GM12878 (cell line): ENCODE data around the gene WTIP. TPM values are rescaled to one million over a fixed set of nuclear protein-coding genes. Genes with fewer than 3 reads are reported as not detected.

Source experiments
- ATAC-seq: fragments of 200-7000 bp; cut with Tn5 transposase; 3 replicates; pipeline ENCODE4 v1.9.1; 2020; ENCODE audit warnings: mild to moderate bottlenecking, moderate library complexity
- BruUV-seq: library from RNA; stranded (reverse); fragments of 400-500 nt; replicated peaks from 2 replicates; lab custom pipeline; 2021; lab: Mats Ljungman, UMichigan
- CTCF ChIA-PET: fragments of 300-600 bp; sonication (Branson Sonifier 250); formaldehyde crosslinking; extraction: SDS; loops from one replicate; lab custom pipeline; 2021; ENCODE audit warnings: inconsistent platforms; lab: Yijun Ruan, JAX
- POLR2A ChIA-PET: fragments of 350-600 bp; formaldehyde crosslinking; extraction: SDS; loops from one replicate; lab custom pipeline; 2021; ENCODE audit warnings: inconsistent platforms; lab: Charles Lee
- RAD21 ChIA-PET: fragments of 300-600 bp; sonication (Branson Sonifier 250); formaldehyde crosslinking; loops from one replicate; lab custom pipeline; 2023; ENCODE audit warnings: antibody characterized with exemption; ENCODE audit not compliant: unreplicated experiment; lab: Charles Lee
- SMC1A ChIA-PET: fragments of 300-600 bp; sonication (Branson Sonifier 250); formaldehyde crosslinking; loops from one replicate; lab custom pipeline; 2023; ENCODE audit not compliant: unreplicated experiment, uncharacterized antibody; lab: Charles Lee
- DNase-seq: peaks from one replicate; pipeline ENCODE4 v3.0.0-alpha.2; 2011; ENCODE audit warnings: low read depth, low spot score
- FAIRE-seq: peaks from 3 replicates; lab custom pipeline; 2011; peaks lifted over from hg19 to GRCh38; lab: Jason Lieb, UNC
- H2AFZ ChIP-seq: 2 replicates; pipeline ENCODE4 v1.6.0; 2011; ENCODE audit warnings: low read depth, low read length, control low read depth; ENCODE audit not compliant: control insufficient read depth
- H3K27ac ChIP-seq: 2 replicates; pipeline ENCODE4 v1.5.1; 2011; ENCODE audit warnings: control low read depth; ENCODE audit not compliant: control insufficient read depth, insufficient read depth
- H3K27me3 ChIP-seq, 2 experiments: replicated peaks in 1 of 2; 2 replicates each; pipeline versions ENCODE4 v1.6.0 to v1.6.1; 2011; ENCODE audit warnings: low read length in 1 of 2; ENCODE audit not compliant: control insufficient read depth in 2 of 2, insufficient read depth in 2 of 2
- H3K36me3 ChIP-seq, 2 experiments: 2 replicates each; pipeline ENCODE4 v1.5.1; 2011; ENCODE audit warnings: low read length in 1 of 2; ENCODE audit not compliant: control insufficient read depth in 2 of 2, insufficient read depth in 2 of 2
- H3K4me1 ChIP-seq: 2 replicates; pipeline ENCODE4 v1.6.1; 2011; ENCODE audit warnings: mild to moderate bottlenecking, low read length, moderate library complexity, mixed read lengths; ENCODE audit not compliant: control insufficient read depth, insufficient read depth
- H3K4me2 ChIP-seq: 2 replicates; pipeline ENCODE4 v1.6.0; 2011; ENCODE audit warnings: control low read depth; ENCODE audit not compliant: control insufficient read depth, insufficient read depth
- H3K4me3 ChIP-seq: fragments of 200-600 bp; sonication (generic); 2 replicates; pipeline ENCODE4 v1.5.1; 2016
- H3K79me2 ChIP-seq: 2 replicates; pipeline ENCODE4 v1.6.0; 2011; ENCODE audit warnings: low read length; ENCODE audit not compliant: control insufficient read depth, insufficient read depth
- H3K9ac ChIP-seq: 2 replicates; pipeline ENCODE4 v1.8.0; 2011; ENCODE audit warnings: low read length, control low read depth, mixed read lengths; ENCODE audit not compliant: control insufficient read depth, insufficient read depth
- H3K9me3 ChIP-seq: replicated peaks from 3 replicates; pipeline ENCODE4 v1.5.1; 2011; ENCODE audit warnings: mild to moderate bottlenecking, low read length; ENCODE audit not compliant: control insufficient read depth, insufficient read depth
- H4K20me1 ChIP-seq: 2 replicates; pipeline ENCODE4 v1.6.0; 2011; ENCODE audit not compliant: control insufficient read depth, insufficient read depth
- ATF3 ChIP-seq: IDR thresholded peaks from 2 replicates; pipeline ENCODE4 v1.6.1; 2011; ENCODE audit warnings: low read depth, mild to moderate bottlenecking, low read length, moderate library complexity, borderline replicate concordance; ENCODE audit errors: extremely low read depth
- BCL11A ChIP-seq: IDR thresholded peaks from 2 replicates; pipeline ENCODE4 v1.6.1; 2011; ENCODE audit warnings: low read depth, low read length
- CBFB ChIP-seq: IDR thresholded peaks from 2 replicates; pipeline ENCODE4 v1.6.1; 2016; ENCODE audit warnings: antibody characterized with exemption, low read depth
- CBX3 ChIP-seq: fragments of 200-600 bp; sonication (generic); IDR thresholded peaks from 2 replicates; pipeline ENCODE4 v1.6.1; 2016; ENCODE audit warnings: low read depth, borderline replicate concordance
- CUX1 ChIP-seq: IDR thresholded peaks from 2 replicates; pipeline ENCODE4 v1.6.1; 2012; ENCODE audit warnings: improper control_type of control experiment, low read depth, low read length; ENCODE audit not compliant: insufficient replicate concordance
- EED ChIP-seq: sonication (generic); IDR thresholded peaks from 2 replicates; pipeline ENCODE4 v1.6.1; 2016; ENCODE audit warnings: antibody characterized with exemption, low read depth
- MAX ChIP-seq: IDR thresholded peaks from 2 replicates; pipeline ENCODE4 v1.6.1; 2012; ENCODE audit warnings: low read depth, low read length, improper control_type of control experiment
- NRF1 ChIP-seq: conservative IDR thresholded peaks from 2 replicates; pipeline ENCODE4 v1.6.1; 2011; ENCODE audit warnings: mild to moderate bottlenecking, low read depth, low read length, improper control_type of control experiment
- POLR2AphosphoS2 ChIP-seq: IDR thresholded peaks from 2 replicates; pipeline ENCODE4 v1.6.1; 2011; ENCODE audit warnings: low read depth, mild to moderate bottlenecking, low read length, improper control_type of control experiment, moderate library complexity
- RELB ChIP-seq: fragments of 450-650 bp; IDR thresholded peaks from 2 replicates; pipeline ENCODE4 v1.6.1; 2017; ENCODE audit warnings: low read depth, mild to moderate bottlenecking, moderate library complexity
- STAT3 ChIP-seq: IDR thresholded peaks from 2 replicates; pipeline ENCODE4 v1.6.1; 2011; ENCODE audit warnings: low read depth, low read length, improper control_type of control experiment
- TCF3 ChIP-seq: IDR thresholded peaks from 2 replicates; pipeline ENCODE4 v1.6.1; 2012; ENCODE audit warnings: low read depth, mild to moderate bottlenecking, low read length, borderline replicate concordance; ENCODE audit not compliant: insufficient read depth
- ZBED1 ChIP-seq: IDR thresholded peaks from 2 replicates; pipeline ENCODE4 v1.6.1; 2016; ENCODE audit warnings: borderline replicate concordance
- ZBTB4 ChIP-seq: fragments of 450-650 bp; formaldehyde crosslinking; IDR thresholded peaks from 2 replicates; pipeline ENCODE4 v1.4.0; 2022; ENCODE audit warnings: mild to moderate bottlenecking, moderate library complexity
- WGBS: methylation state at CpG from one replicate; pipeline ENCODE4 v1.1.6; 2016; ENCODE audit warnings: low lambda C conversion rate; ENCODE audit not compliant: insufficient replicate concordance, insufficient coverage; ENCODE audit errors: missing lambda C conversion rate; 5-methylcytosine and 5-hydroxymethylcytosine counted together
- in situ Hi-C: fragments of 300-500 bp; cut with MboI; formaldehyde crosslinking; loops from 9 replicates; pipeline ENCODE4 v1.14.3; 2018; ENCODE audit warnings: mixed read lengths
- intact Hi-C: fragments of 100-400 bp; cut with micrococcal nuclease; formaldehyde crosslinking; loops from one replicate; pipeline ENCODE4 v1.14.2; 2022; ENCODE audit not compliant: unreplicated experiment
- polyA plus RNA-seq, 11 experiments: library from polyadenylated mRNA; depleted of rRNA in 4 of 11; unstranded in 6 of 11; stranded (reverse) in 5 of 11; fragments of >200 nt; fragmentation: Nextera tagmentation in 4 of 11; fragmentation: Illumina TruSeq in 1 of 11; extraction: Ambion mirVana in 4 of 11; extraction: Trizol in 1 of 11; gene quantifications; 1 replicate in 1 of 11; 2 replicates in 10 of 11; pipeline versions ENCODE4 v1.2.1 to v1.2.3, GENCODE V29; 2011 to 2016; ENCODE audit warnings: inconsistent platforms in 2 of 11, missing spikeins in 2 of 11, low read depth in 1 of 11
- total RNA-seq, 4 experiments: library from RNA; depleted of rRNA in 3 of 4; stranded (reverse); fragments of >200 nt in 3 of 4; fragmentation: Illumina TruSeq in 1 of 4; extraction: Trizol in 1 of 4; gene quantifications; 2 replicates each; pipeline versions ENCODE4 v1.2.1 to v1.2.3, GENCODE V29; 2013 to 2021

The WTIP gene
- total and polyA plus RNA-seq, 10 of the 15 experiments (the other 5 are each of a cell fraction or from before 2014, with no cell fraction given): 0.06 to 0.77 (median 0.17) TPM; not detected in 2

- 46% methylated on average over 7 of the region's 7 CpGs for WGBS
- intact Hi-C loops: no loop called here
- FAIRE-seq: no peak
- Histone ChIP-seq H3K27ac (no peak overlapping the region), H3K4me2 (no peak overlapping the region), H2AFZ (no peak overlapping the region), H3K79me2 (no peaks in the 10 kb centered on the region), H3K4me1 (no peaks in the 10 kb centered on the region), H3K9me3 (no peaks in the 10 kb centered on the region), H3K9ac (no peak overlapping the region), H3K27me3 (peaks cover 2 to 5% of the 10 kb centered on the region in 2 experiments; a peak in 3 of 4 replicates), H3K4me3 (no peak overlapping the region), H3K36me3 (no peaks in the 10 kb centered on the region), H4K20me1 (no peaks in the 10 kb centered on the region)
- ChIA-PET RAD21 (no interaction called here), POLR2A (no interaction called here), CTCF (no interaction called here), SMC1A (no interaction called here)
- ATAC-seq: no peak
- no peak for DNase-seq
- TF ChIP-seq CUX1 (no peak), RELB (no peak), NRF1 (no peak), BCL11A (no peak), CBX3 (no peak), TCF3 (no peak), MAX (no peak), ATF3 (no peak), POLR2AphosphoS2 (no peak), EED (no peak), STAT3 (no peak), CBFB (no peak), ZBTB4 (CRISPR knock-in tag) (no peak), ZBED1 (no peak)
- BruUV-seq: no TSS peak
- in situ Hi-C loops: no loop called here
These were observed 2.2 kb upstream of the WTIP start for GRCh38 chr19:34479396-34479795.
